ENCODE data around the gene EN1. TPM values are rescaled to one million over a fixed set of nuclear protein-coding genes. Genes with fewer than 3 reads are reported as not detected.
A peak's percentile ranks its signal among the peaks of the same experiment; 100 is the strongest.

Gene EN1
- total and polyA plus RNA-seq, 2 donors (not counting 3 experiments of a cell fraction or from before 2014, with no cell fraction given), result not detected

DNA sequence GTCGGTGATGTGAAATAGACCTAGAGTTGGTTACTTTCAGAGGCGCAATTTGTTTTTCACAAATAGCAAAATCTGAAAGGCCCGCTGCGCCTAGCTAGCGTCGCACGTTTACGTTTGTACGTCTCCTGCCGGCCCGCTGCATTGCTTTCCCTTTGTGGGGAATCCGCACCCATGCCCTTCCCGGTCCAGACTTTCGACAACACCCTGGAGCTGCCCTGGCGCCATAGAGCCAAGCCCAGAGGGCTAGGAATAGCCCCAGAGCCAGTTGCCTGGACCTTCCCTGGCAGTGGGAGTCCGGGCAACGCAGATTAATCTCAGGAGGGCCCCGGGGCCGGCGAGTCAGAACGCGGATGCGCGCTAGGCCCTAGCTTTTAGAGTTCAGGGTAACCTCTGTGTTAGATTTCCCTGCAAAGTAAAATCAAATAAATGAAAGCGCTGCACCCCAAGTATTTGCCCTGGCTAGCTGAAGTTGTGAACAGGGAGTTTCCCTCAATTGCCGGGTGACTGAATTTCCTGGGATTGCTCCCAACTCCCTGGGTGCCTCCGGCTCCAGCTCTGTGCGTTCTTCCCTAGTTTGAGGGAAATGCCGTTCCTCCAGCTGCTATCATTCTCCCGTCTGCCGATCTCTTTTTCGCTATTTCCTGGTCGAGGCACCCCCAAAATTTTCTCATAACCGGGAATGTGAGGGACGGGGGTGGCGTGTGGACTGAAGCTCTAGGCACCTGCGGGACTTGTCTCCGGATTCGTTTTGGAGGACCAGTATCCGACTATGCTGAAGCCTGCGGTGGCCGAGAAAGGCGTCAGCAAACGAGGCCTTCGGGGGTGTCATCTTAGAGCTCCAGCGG, 1.2 kb upstream of the EN1 start:
- Histone ChIP-seq H3K36me3 (ENCODE audit: control insufficient read depth in 2 of 2, extremely low read depth in 1 of 2, insufficient read depth in 2 of 2, low read length in 2 of 2) (no peaks in the 10 kb centered on the region), H4K20me1 (replicated peaks; ENCODE audit: control insufficient read depth, extremely low read depth, insufficient read depth, low read length) (no peaks in the 10 kb centered on the region), H3K4me3 (replicated peaks in 1 of 3; ENCODE audit: insufficient read depth in 1 of 3, low read depth in 1 of 3, low read length in 3 of 3) (no peak overlapping the region), H3K9me1 (replicated peaks; ENCODE audit: control insufficient read depth, extremely low read depth, insufficient read depth, low read length) (no peaks in the 10 kb centered on the region), H3K27me3 (ENCODE audit: control insufficient read depth in 2 of 2, insufficient read depth in 2 of 2, low read length in 2 of 2) (peaks cover 88 to 95% of the 10 kb centered on the region in 2 experiments), H3K27ac (ENCODE audit: insufficient read depth, low read depth, low read length) (no peak overlapping the region), H3K9ac (replicated peaks; ENCODE audit: extremely low read depth, insufficient read depth, low read length) (no peak overlapping the region), H3K4me2 (ENCODE audit: insufficient read depth, low read length) (no peak overlapping the region), H2AFZ (ENCODE audit: low read depth, low read length) (no peak overlapping the region), H3K79me2 (ENCODE audit: control insufficient read depth, insufficient read depth, low read length) (no peaks in the 10 kb centered on the region), H3K4me1 (ENCODE audit: control insufficient read depth, extremely low read depth, insufficient read depth, low read length) (peaks cover 4% of the 10 kb centered on the region), H3K9me3 (replicated peaks; ENCODE audit: control insufficient read depth, insufficient read depth, low read length) (no peaks in the 10 kb centered on the region)
- dilution Hi-C loops (cut with MboI; ENCODE audit: extremely low pct_ligation_motif_present, low sequenced_read_pairs) (no loop called here), intact Hi-C loops (cut with micrococcal nuclease) (no loop called here)
- CTCF ChIA-PET, result interaction anchor here (0.7 to 4.2 kb wide), 6 partner anchors 10 to 816 kb away, joined by 3 to 21 read pairs (median 5); no protein-coding TSS in a partner anchor
- no peak for TF ChIP-seq GATA2 (IDR thresholded peaks at IDR 0.05; ENCODE audit: insufficient read depth, insufficient read length, low read depth, low read length)
- TF ChIP-seq POLR2AphosphoS5 (IDR thresholded peaks at IDR 0.05; ENCODE audit: insufficient read depth, low read depth, low read length), result no peak
- peak; percentile 78 for TF ChIP-seq EZH2 (IDR thresholded peaks at IDR 0.05; ENCODE audit: borderline replicate concordance, low read depth, low read length, severe bottlenecking)
- TF ChIP-seq, protein P1, sequence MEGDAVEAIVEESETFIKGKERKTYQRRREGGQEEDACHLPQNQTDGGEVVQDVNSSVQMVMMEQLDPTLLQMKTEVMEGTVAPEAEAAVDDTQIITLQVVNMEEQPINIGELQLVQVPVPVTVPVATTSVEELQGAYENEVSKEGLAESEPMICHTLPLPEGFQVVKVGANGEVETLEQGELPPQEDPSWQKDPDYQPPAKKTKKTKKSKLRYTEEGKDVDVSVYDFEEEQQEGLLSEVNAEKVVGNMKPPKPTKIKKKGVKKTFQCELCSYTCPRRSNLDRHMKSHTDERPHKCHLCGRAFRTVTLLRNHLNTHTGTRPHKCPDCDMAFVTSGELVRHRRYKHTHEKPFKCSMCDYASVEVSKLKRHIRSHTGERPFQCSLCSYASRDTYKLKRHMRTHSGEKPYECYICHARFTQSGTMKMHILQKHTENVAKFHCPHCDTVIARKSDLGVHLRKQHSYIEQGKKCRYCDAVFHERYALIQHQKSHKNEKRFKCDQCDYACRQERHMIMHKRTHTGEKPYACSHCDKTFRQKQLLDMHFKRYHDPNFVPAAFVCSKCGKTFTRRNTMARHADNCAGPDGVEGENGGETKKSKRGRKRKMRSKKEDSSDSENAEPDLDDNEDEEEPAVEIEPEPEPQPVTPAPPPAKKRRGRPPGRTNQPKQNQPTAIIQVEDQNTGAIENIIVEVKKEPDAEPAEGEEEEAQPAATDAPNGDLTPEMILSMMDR (IDR thresholded peaks at IDR 0.05; ENCODE audit: extremely low read depth in 1 of 2, insufficient read depth in 1 of 2, low read depth in 1 of 2, low read length in 2 of 2), result no peak
- no peak for TF ChIP-seq MAX (IDR thresholded peaks at IDR 0.05; ENCODE audit: insufficient read depth, insufficient read length)
- BruUV-seq (replicated peaks), result no TSS peak
- FAIRE-seq (no peak), DNase-seq (ENCODE audit: low read depth, low spot score) (no peak)
- POLR2A ChIA-PET, result no interaction called here

Data from endothelial cell of umbilical vein (primary cell).